IPS DF 6.9 (cell line): ENCODE results near the gene CLDN6.

Experiments used
- DNase-seq: peaks from one replicate; pipeline ENCODE4 v3.0.0-alpha.2; 2013; ENCODE audit warnings: low read depth, low spot score
- H3K27ac ChIP-seq: one replicate; pipeline ENCODE4 v1.5.1; 2013; ENCODE audit warnings: low read length, control low read depth
- H3K27me3 ChIP-seq: 2 replicates; pipeline ENCODE4 v1.6.1; 2013; ENCODE audit warnings: mild to moderate bottlenecking, low read length; ENCODE audit not compliant: control insufficient read depth, insufficient read depth
- H3K36me3 ChIP-seq: 2 replicates; pipeline ENCODE4 v1.6.1; 2013; ENCODE audit warnings: low read length; ENCODE audit not compliant: control insufficient read depth, insufficient read depth
- H3K4me1 ChIP-seq: 2 replicates; pipeline ENCODE4 v1.6.1; 2013; ENCODE audit warnings: low read length; ENCODE audit not compliant: control insufficient read depth, insufficient read depth
- H3K4me3 ChIP-seq: 2 replicates; pipeline ENCODE4 v1.5.1; 2013; ENCODE audit warnings: mild to moderate bottlenecking, low read length
- H3K9me3 ChIP-seq: 2 replicates; pipeline ENCODE4 v1.6.1; 2013; ENCODE audit warnings: low read length, inconsistent platforms; ENCODE audit not compliant: control insufficient read depth, insufficient read depth
- WGBS: extraction: QIAGEN DNeasy Blood & Tissue Kit; methylation state at CpG from one replicate; pipeline ENCODE4 v1.1.7; 2013; ENCODE audit warnings: mixed read lengths, missing lambda C conversion rate; ENCODE audit not compliant: insufficient read length, insufficient coverage; 5-methylcytosine and 5-hydroxymethylcytosine counted together

The CLDN6 gene

DNA sequence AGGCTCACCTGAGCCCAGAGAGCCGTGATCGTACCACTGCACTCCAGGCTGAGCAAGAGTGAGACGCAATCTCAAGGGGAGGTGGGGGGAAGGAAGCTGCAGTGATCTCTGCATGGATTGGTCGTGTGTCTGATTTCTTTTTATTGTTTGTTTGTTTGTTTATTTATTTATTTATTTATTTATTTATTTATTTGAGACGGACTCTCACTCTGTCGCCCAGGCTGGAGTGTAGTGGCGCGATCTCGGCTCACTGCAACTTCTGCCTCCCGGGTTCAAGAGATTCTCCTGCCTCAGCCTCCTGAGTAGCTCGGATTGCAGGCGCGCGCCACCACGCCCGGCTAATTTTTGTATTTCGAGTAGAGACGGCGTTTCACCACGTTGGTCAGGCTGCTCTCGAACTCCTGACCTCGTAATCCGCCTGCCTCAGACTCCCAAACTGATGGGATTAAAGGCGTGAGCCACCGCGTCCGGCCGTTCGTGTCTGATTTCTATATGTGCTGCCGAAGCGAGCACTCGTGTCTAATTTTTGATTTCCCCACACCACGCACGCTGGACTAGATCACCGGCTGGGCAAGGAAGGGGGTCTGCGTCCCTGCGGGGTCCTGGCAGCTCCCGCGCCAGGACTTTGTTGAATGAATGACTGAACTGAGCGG, 1.7 kb upstream of the CLDN6 start:
- peaks cover 10% of the 10 kb centered on the region for H3K4me1 ChIP-seq
- peaks cover 12% of the 10 kb centered on the region for H3K36me3 ChIP-seq
- peak overlapping the region; percentile 41; the same call in 1 of the 2 replicates for H3K4me3 ChIP-seq
- H3K27me3 ChIP-seq: no peaks in the 10 kb centered on the region
- H3K27ac ChIP-seq: no peak overlapping the region
- no peak for DNase-seq
- H3K9me3 ChIP-seq: no peaks in the 10 kb centered on the region
- WGBS: no CpG with 5 or more reads among the region's 40 CpGs

DNA sequence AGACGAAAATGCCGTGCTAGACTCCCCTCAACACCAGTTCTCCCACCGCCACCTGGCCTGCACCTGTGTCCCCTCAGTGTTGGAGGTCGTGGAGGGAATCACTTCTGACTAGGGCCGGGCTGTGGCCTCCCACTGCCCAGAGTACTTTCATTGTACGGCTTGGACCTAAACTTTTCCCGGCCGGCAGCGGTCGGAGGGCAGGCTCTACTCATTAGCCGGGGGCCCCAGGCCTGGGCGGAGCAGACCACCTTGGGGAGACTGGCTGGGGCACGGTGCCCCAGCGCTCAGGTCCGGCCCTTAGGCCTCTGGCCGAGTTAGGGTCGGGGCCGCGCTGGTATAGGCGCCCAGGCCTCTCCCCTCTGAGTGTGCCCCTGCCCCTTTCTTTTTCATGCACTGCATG, 639 bp downstream of the CLDN6 start:
- peaks cover 24% of the 10 kb centered on the region for H3K4me1 ChIP-seq
- no peak for DNase-seq
- no peaks in the 10 kb centered on the region for H3K9me3 ChIP-seq
- H3K36me3 ChIP-seq: peaks cover 13% of the 10 kb centered on the region
- no CpG with 5 or more reads among the region's 20 CpGs for WGBS
- peak overlapping the region; percentile 76 for H3K4me3 ChIP-seq
- no peaks in the 10 kb centered on the region for H3K27me3 ChIP-seq
- no peak overlapping the region for H3K27ac ChIP-seq

DNA sequence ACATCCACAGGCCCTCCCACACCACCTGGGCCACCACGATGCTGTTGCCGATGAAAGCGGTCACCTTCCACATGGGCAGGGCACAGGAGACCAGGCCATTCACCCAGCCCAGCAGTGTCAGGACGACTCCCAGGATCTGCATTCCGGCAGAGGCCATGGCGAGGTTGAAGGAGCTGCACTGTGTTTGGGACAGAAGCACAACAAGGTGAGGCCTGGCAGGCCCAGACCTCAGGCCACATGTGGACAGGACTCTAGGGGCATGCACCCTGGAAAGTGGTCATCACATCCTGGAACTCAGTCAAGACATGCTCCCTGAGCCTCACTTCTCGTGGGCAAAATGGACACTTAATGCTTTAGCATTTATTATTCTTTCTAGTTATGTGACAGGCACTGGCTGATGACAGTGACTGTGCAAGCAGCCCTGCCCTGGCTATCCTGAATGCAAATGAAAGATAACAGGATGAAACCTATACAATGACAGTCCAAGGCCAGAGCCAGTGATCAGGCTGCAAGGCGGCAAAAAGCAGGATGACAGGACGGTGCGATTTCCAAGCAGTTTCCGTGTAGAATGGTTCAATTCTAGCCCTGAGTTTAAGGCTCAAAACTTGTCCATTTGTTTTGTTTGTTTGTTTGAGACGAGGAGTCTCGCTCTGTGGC, 2.0 kb downstream of the CLDN6 start:
- no peak for DNase-seq
- peaks cover 10% of the 10 kb centered on the region for H3K36me3 ChIP-seq
- H3K27ac ChIP-seq: no peak overlapping the region
- no peaks in the 10 kb centered on the region for H3K9me3 ChIP-seq
- peaks cover 27% of the 10 kb centered on the region for H3K4me1 ChIP-seq
- WGBS: no CpG with 5 or more reads among the region's 13 CpGs
- no peak overlapping the region for H3K4me3 ChIP-seq
- no peaks in the 10 kb centered on the region for H3K27me3 ChIP-seq

- no peak for DNase-seq
- no peaks in the 10 kb centered on the region for H3K27me3 ChIP-seq
- WGBS: no CpG with 5 or more reads among the region's 6 CpGs
- H3K4me3 ChIP-seq: no peak overlapping the region
- peaks cover 30% of the 10 kb centered on the region for H3K4me1 ChIP-seq
- H3K9me3 ChIP-seq: no peaks in the 10 kb centered on the region
- H3K27ac ChIP-seq: no peak overlapping the region
- peaks cover 10% of the 10 kb centered on the region for H3K36me3 ChIP-seq
Observed at GRCh38 chr16:3014971-3015370, 3.0 kb downstream of the CLDN6 start.

DNA sequence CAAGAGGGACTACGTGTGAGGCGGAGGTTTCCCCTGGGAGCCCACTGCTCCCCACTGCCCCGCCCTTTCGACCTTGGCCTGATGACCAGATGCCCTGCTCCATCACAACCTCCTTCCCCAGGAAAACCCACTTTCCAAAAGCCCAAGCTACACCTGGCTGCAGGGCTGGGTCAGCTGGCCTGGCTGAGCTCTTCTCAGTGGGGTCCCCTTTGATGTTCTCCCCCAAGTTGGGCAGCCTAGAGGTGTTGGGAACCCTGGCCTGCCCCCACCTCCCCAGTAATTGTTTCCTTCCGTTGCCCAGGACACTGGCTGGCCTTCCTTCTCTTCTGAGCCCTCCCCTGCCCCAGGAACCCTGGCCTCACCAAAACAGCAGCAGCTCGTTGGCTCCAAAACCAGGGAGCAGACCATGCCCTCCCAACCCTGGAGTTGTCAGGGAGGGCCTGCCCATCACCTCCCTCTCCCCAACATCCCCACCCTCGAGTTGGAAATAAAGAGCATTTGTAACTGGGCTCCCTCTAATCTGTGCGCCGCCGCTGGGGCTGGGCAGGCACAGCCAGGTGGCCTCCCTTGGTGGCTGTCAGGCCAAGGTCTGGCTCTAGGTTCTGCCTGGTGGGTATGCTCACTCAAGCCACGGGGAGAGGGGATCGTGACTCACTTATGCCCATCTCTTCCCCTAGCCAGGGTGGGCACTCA, 3.8 kb downstream of the CLDN6 start:
- Histone ChIP-seq H3K4me3 (no peak overlapping the region), H3K27me3 (no peaks in the 10 kb centered on the region), H3K4me1 (peaks cover 30% of the 10 kb centered on the region), H3K9me3 (no peaks in the 10 kb centered on the region), H3K36me3 (peaks cover 10% of the 10 kb centered on the region), H3K27ac (no peak overlapping the region)
- no CpG with 5 or more reads among the region's 12 CpGs for WGBS
- DNase-seq: no peak

DNA sequence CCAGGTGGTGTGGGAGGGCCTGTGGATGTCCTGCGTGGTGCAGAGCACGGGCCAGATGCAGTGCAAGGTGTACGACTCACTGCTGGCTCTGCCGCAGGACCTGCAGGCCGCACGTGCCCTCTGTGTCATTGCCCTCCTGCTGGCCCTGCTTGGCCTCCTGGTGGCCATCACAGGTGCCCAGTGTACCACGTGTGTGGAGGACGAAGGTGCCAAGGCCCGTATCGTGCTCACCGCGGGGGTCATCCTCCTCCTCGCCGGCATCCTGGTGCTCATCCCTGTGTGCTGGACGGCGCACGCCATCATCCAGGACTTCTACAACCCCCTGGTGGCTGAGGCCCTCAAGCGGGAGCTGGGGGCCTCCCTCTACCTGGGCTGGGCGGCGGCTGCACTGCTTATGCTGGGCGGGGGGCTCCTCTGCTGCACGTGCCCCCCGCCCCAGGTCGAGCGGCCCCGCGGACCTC, 4.5 kb downstream of the CLDN6 start:
- peaks cover 10% of the 10 kb centered on the region for H3K36me3 ChIP-seq
- no peaks in the 10 kb centered on the region for H3K27me3 ChIP-seq
- DNase-seq: no peak
- no peak overlapping the region for H3K27ac ChIP-seq
- H3K4me1 ChIP-seq: peaks cover 33% of the 10 kb centered on the region
- H3K4me3 ChIP-seq: no peak overlapping the region
- no CpG with 5 or more reads among the region's 27 CpGs for WGBS
- no peaks in the 10 kb centered on the region for H3K9me3 ChIP-seq

DNA sequence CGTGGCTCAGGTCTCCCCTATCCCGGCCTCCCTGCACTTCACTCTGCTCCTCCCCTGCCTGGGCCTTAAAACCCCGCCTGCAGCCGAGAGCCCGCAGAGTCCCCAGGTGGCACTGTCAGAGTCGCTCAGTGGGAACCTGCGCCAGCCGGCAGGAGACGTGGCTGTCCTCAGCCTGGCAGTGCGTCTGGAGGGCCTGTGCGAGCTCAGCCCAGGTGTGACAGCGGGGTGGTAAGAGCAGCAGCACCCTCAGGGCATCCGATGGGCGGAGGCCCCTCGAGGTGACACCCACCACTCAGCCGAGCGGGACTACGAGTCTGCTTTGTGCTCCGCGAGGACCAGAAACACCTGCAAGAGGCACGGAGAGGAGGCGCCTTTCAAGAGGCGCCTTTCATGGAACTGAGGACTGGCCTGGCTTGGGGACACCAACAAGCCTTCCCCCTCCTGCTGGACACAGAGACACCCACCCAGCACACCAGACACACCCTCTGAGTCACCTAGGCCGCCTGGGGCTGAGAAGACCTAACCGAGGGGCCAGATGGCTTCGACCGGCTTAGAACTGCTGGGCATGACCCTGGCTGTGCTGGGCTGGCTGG, 5.1 kb downstream of the CLDN6 start, which contains the start of gene CLDN9:
Gene CLDN9, plus strand, starts transcription at position 96 of the 593 bp plus-strand sequence. Its CDS starts 440 bp downstream, at position 536.
- peaks cover 10% of the 10 kb centered on the region for H3K36me3 ChIP-seq
- H3K27me3 ChIP-seq: no peaks in the 10 kb centered on the region
- H3K27ac ChIP-seq: no peak within 1 kb of the TSS
- DNase-seq: no peak
- H3K4me1 ChIP-seq: peaks cover 34% of the 10 kb centered on the region
- H3K9me3 ChIP-seq: no peaks in the 10 kb centered on the region
- peak within 1 kb of the TSS; percentile 14; the same call in 1 of the 2 replicates for H3K4me3 ChIP-seq
- WGBS: no CpG with 5 or more reads among the region's 27 CpGs

GRCh38 chr16:3012246-3012645, 5.7 kb downstream of the CLDN6 start:
- no peak for DNase-seq
- no peaks in the 10 kb centered on the region for H3K27me3 ChIP-seq
- peaks cover 38% of the 10 kb centered on the region for H3K4me1 ChIP-seq
- peak overlapping the region; percentile 14; the same call in 1 of the 2 replicates for H3K4me3 ChIP-seq
- no peak overlapping the region for H3K27ac ChIP-seq
- peaks cover 10% of the 10 kb centered on the region for H3K36me3 ChIP-seq
- WGBS: no CpG with 5 or more reads among the region's 19 CpGs
- no peaks in the 10 kb centered on the region for H3K9me3 ChIP-seq

- peaks cover 40% of the 10 kb centered on the region for H3K4me1 ChIP-seq
- H3K4me3 ChIP-seq: no peak overlapping the region
- no peak overlapping the region for H3K27ac ChIP-seq
- no peak for DNase-seq
- no CpG with 5 or more reads among the region's 8 CpGs for WGBS
- H3K27me3 ChIP-seq: no peaks in the 10 kb centered on the region
- H3K36me3 ChIP-seq: peaks cover 3% of the 10 kb centered on the region
- no peaks in the 10 kb centered on the region for H3K9me3 ChIP-seq
Observed at GRCh38 chr16:3010510-3010909, 7.5 kb downstream of the CLDN6 start.
